HG02642 (cell line): ENCODE results near the gene KCNJ12.
"Not testable (repeated sequence)": the region's sequence is repeated elsewhere in the genome, so short reads cannot be mapped to it uniquely, and the experiment has no call there.

Experiments used
- ATAC-seq: cut with Tn5 transposase; IDR thresholded peaks from one replicate; pipeline ENCODE4 v1.9.1; 2021; ENCODE audit warnings: mild to moderate bottlenecking; ENCODE audit not compliant: unreplicated experiment, poor library complexity

Gene KCNJ12

DNA sequence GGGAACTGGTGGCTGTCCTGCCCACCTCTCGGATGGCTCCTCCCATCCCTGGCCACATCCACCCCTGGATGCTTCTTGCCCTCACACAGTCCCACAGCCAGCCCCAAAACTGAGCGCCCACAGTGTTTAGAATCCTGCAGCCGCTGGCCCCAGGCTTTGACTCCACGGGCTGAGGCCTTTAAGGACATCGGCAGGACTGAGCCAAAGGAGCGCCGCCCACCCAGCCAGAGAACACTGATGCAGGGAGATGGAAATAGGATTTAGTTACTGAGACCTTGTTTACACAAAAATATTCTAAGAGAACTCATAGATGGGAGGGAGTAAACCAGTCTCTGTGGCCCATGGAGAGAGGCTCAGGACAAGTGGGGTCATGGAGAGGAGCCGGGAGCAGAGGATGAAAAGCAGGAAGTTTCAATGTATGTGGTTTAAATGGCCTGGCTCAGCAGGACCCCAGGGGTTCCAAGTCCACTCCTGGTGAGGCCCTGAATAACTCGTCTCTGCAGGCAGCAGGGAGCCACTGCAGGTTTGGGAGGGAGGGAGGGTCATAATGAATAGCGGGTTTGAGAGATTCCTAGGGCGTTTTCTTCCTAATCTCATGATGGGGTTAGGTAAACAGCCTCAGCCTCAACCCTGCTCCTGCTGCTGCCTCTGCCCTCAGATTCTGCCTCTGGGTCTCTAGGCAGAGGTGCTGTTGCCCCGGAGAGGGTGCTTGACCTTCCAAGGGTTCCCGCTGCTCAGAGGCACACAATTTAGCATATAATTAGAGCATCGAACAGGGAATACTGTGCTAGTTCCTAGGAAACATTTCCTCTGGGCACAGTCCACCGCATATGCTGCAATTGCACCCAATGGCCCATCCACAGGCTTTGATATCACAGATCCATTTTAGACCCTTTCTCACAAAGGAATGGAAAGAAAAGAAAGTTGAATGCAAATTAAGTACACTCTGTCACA is 61.0 kb downstream of the KCNJ12 start:
- ATAC-seq = not testable (repeated sequence)

GRCh38 chr17:21438316-21439014 is 62.3 kb downstream of the KCNJ12 start:
- not testable (repeated sequence) for ATAC-seq

GRCh38 chr17:21439015-21439336 is 62.8 kb downstream of the KCNJ12 start:
- ATAC-seq = not testable (repeated sequence)

- ATAC-seq = no peak
These were observed 69.0 kb downstream of the KCNJ12 start for GRCh38 chr17:21445091-21445650.

DNA sequence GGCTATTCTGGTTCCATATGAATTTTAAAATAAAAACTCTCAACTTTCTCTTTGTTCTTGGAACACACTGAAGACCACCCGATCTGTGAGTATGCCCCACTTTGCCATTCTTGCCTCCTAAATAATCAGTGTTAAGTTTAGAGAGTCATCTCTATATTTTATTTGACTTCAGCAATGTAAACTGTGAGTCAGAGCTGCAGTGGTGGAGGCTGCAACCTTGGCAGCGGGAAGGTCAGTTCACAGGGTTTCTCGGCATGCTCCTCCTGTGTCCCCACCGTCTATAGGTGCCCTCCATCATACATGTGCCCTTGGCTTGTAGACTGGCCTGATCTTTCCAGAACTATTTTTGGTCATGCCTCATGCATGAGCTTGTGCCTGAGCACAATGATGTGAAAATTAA is 71.4 kb downstream of the KCNJ12 start:
- ATAC-seq = not testable (repeated sequence)

- ATAC-seq = not testable (repeated sequence)
These were observed 73.7 kb downstream of the KCNJ12 start for GRCh38 chr17:21449891-21450290.

GRCh38 chr17:21451975-21452374 is 75.8 kb downstream of the KCNJ12 start:
- no peak for ATAC-seq

DNA sequence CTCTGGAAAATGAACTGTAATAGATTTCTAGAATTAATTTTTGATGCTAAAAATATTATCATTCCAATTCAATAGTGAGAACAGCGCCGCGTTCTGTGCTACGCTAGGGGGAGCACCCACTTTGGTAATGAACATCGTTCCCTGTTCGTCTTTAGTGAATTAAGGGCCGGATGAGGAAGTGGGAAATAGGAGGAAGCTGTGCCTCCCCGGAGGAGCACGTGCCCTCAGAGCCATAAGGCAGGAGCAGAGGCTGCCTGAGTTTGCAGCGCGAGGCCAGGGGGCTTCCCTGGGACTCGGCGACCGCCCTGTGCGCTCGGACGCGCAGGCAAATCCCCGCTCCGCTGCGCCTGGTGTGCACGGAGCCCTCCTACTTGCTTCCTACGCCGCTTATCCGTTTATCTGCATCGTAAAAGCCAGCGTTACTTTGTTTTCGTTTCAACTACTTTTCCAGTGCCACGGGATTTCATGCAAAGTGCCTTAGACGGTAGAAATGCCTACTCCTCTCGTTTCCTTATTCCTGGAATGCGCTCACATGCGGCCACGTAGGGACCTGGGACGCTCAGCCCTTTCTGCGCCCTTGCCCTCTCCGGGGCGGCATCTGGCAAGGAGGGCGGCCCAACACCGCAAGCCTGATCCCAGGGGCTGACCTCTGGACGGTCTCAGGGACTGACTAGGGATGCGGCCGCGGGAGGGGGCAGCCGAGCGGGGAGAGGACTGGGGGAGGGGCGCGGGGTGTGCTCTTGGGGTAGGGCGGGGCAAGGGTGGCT is 76.4 kb downstream of the KCNJ12 start:
- ATAC-seq = no peak

- ATAC-seq = no peak
These were observed 77.2 kb downstream of the KCNJ12 start for GRCh38 chr17:21453144-21453898.

DNA sequence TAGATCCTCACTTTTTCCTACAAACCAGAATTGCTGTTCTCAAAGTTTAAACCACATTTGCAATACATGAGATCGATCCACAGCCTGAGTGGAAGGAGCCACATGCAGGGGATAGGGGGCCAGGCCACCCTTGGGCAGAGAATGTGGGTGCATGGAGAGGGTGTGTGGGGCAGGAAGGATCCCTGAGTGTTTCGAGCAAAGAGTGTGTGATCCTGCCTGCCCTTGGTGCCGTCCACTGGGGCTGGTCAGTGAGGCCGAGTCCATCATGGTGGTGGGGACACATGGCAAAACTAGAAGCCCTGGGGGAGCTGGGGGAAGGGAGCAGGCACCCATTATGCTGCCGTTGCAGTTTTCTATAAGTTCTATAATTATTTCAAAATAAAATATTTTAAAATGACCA is 77.8 kb downstream of the KCNJ12 start:
- not testable (repeated sequence) for ATAC-seq

DNA sequence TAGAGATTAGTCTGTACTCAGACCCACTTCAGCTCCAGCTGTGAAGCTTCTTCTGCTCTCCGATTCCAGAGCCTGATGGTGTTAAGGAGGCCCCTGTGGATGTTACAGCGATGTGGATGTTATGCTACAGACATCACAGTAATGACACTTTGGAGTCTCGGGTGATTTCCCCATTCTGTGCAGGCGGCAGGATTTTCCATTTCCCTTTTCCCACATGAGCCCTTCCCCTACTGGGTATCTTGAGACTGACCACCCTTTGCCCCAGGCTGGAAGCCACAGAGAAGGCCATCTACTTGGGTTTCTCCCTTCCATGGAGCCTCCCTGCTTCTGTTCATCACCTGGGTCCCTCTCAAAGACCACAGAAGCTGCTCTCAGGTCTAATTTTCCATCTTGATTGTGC is 78.3 kb downstream of the KCNJ12 start:
- no peak for ATAC-seq

DNA sequence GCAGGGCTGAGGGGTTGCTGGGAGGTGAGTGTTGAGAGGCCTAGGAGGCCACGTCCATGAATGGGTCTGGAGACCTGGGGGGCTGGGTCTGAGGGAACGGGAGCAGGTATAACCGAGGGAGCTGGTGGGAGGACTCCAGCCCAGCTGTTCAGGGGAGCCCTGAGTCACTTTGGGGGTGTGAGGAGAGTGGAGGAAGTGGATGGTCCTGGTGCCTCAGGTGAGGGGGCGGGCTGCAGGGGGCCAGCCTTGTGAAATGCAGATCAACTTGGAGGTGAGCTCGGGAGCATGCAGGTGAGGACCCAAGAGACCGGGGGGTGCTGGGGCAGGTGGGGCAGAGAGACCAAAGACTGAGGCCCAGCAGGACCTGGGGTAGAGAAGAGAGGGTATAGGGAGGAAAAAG is 79.6 kb downstream of the KCNJ12 start:
- ATAC-seq = no peak

GRCh38 chr17:21456449-21456848 is 80.3 kb downstream of the KCNJ12 start:
- ATAC-seq = not testable (repeated sequence)

- peak; percentile 82 for ATAC-seq
These were observed 81.2 kb downstream of the KCNJ12 start for GRCh38 chr17:21457051-21458026.

GRCh38 chr17:21458054-21458453 is 81.9 kb downstream of the KCNJ12 start:
- no peak for ATAC-seq

GRCh38 chr17:21459536-21459935 is 83.4 kb downstream of the KCNJ12 start:
- ATAC-seq = no peak

DNA sequence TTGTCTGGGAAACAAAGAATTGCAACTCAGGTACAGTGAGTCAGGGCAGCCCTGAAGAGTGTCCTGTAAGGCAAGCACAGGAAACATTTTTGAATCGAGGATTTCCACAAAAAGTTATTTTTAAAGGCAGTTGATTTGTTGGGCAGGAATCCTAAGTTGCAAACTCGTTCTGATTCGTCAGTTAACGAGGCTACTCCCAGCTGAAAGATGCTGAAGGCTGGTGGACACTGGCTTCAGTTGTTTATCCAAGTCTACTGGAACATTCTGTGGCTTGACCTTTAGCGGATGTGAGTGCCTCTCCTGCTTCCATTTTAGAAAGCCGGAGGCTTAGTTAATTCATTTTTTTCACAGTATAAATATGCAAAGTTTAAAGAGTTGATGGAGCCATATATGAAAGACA is 84.2 kb downstream of the KCNJ12 start:
- ATAC-seq = no peak

GRCh38 chr17:21462237-21462636 is 86.1 kb downstream of the KCNJ12 start:
- ATAC-seq = no peak

- ATAC-seq = no peak
These were observed 87.1 kb downstream of the KCNJ12 start for GRCh38 chr17:21463204-21463661.
